Pericardium fibroblast (primary cell): ENCODE results near the gene MSH2. TPM values are rescaled to one million over a fixed set of nuclear protein-coding genes. Genes with fewer than 3 reads are reported as not detected.

Experiments used
- total RNA-seq: library from RNA; depleted of rRNA; stranded (reverse); fragments of >200 nt; gene quantifications from 2 replicates; pipeline ENCODE4 v1.2.3, GENCODE V29; 2015

The MSH2 gene
- total RNA-seq: 6.2 and 7.2 TPM in 2 replicates

GRCh38 chr2:47402805-47403608, at the start of gene MSH2:
MSH2 (plus strand) TSS chr2:47403156; CDS start chr2:47403192, 36 bp downstream.

Other genes starting within 250 kb of the MSH2 start
- gene STPG4, start 247.8 kb upstream of the MSH2 start, total RNA-seq: not detected in 2 replicates
- gene CALM2, start 226.6 kb upstream of the MSH2 start, total RNA-seq: 213 and 599 TPM in 2 replicates
- 0.43 TPM in 1 of 2 replicates, not detected in the other for gene EPCAM, start 33.8 kb upstream of the MSH2 start, total RNA-seq
- under 0.01 TPM in 1 of 2 replicates, not detected in the other for gene KCNK12, start 167.8 kb downstream of the MSH2 start, total RNA-seq